ENCODE data around the gene PIP.

DNA sequence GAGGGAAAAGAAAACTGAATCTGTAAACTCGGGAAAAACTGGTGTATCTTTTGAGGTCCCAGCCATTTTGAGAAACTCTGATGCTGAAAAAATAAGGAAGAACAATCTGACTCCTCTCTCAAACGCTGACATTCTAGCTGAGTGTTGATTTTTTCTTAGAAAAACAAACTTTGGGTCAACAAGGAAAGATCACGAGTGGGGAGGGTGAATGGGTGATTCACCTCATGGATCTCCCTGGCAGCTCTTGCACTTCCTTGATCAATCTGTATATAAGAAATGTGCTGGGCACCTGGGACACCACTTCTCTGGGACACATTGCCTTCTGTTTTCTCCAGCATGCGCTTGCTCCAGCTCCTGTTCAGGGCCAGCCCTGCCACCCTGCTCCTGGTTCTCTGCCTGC, at the start of gene PIP:
- no peak for TF ChIP-seq POLR2A (IDR thresholded peaks at IDR 0.05)
- TF ChIP-seq, protein P1, sequence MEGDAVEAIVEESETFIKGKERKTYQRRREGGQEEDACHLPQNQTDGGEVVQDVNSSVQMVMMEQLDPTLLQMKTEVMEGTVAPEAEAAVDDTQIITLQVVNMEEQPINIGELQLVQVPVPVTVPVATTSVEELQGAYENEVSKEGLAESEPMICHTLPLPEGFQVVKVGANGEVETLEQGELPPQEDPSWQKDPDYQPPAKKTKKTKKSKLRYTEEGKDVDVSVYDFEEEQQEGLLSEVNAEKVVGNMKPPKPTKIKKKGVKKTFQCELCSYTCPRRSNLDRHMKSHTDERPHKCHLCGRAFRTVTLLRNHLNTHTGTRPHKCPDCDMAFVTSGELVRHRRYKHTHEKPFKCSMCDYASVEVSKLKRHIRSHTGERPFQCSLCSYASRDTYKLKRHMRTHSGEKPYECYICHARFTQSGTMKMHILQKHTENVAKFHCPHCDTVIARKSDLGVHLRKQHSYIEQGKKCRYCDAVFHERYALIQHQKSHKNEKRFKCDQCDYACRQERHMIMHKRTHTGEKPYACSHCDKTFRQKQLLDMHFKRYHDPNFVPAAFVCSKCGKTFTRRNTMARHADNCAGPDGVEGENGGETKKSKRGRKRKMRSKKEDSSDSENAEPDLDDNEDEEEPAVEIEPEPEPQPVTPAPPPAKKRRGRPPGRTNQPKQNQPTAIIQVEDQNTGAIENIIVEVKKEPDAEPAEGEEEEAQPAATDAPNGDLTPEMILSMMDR (IDR thresholded peaks at IDR 0.05): no peak
